SK-N-MC (cell line): ENCODE results near the gene BCL2L1.

ENCODE experiments used
- EZH2 ChIP-seq: fragments of 200-600 bp; sonication (generic); IDR thresholded peaks from one replicate; pipeline ENCODE4 v1.6.1; 2017; ENCODE audit warnings: antibody characterized with exemption
- POLR2AphosphoS5 ChIP-seq: IDR thresholded peaks from 2 replicates; pipeline ENCODE4 v1.6.1; 2012; ENCODE audit warnings: mild to moderate bottlenecking, low read depth, low read length, borderline replicate concordance

DNA sequence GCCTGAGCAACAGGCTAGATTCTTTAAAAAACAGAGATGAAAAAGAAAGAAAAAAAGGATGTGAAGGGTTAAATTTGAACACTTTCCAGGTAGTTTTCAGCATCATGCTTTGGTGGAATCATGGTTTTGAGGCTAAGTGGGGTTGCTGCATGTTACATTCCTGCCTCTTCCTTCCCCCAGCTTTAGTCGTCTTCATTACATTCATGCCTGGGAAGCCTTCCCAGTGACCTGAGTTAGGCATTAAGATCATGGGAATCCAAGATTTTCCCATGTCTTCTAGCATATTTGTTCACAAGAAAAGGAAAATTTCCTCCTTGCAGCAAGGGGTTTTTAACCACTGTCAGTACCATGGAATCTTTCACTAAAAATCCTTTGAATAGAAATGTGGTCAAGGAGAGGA lies 28.5 kb upstream of the BCL2L1 start:
- TF ChIP-seq POLR2AphosphoS5 (no peak), EZH2 (no peak)
